GM19099 (cell line): ENCODE data around the gene MRGPRG.

Experiments
- POLR2A ChIP-seq: IDR thresholded peaks from 3 replicates; pipeline ENCODE4 v1.6.1; 2011; ENCODE audit warnings: low read depth; ENCODE audit not compliant: insufficient read length; ENCODE audit errors: extremely low read depth

Gene MRGPRG

DNA sequence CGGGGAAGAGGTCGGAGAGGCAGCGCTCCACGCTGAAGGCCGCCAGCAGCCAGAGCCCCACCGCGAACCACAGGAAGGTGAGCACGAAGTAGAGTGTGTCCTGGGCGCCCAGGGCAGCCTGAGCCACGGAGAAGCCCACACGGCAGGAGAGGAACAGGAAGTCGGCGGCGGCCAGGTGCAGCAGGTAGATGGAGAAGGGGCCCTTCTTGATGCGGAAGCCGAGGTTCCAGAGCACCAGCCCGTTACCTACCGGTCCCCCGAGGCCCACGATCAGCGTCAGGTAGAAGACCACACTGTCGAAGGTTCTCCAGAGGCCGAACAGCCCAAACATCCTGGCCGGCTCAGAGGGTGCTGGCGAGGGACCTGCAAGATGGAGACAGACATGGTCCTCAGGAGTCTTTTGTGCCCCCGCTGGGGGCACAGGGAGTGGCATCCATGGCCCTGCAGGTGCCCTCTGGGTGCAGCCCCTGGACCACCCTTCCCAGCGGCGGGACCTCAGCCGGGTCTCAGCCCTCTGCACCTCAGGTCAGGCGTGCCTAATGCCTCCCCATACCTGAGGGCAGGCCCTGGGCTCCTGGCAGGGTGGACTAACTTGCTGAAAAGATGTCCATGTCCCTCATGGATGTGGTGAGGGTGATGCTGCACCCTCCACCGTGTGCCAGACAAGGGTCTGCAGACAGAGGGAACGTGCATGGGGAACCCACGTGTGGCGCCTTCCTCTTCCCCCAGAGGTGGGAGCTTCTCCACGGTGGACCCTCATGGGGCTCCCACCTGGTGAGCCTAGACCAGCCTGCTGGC is at the start of gene MRGPRG:
Gene MRGPRG, minus strand, starts transcription at position 331 of the 798 bp plus-strand sequence. Its CDS starts 0 bp downstream, at position 331.
- no peak for TF ChIP-seq POLR2A

GRCh38 chr11:3245071-3245470 is 26.5 kb upstream of the MRGPRG start:
- TF ChIP-seq POLR2A, result no peak

DNA sequence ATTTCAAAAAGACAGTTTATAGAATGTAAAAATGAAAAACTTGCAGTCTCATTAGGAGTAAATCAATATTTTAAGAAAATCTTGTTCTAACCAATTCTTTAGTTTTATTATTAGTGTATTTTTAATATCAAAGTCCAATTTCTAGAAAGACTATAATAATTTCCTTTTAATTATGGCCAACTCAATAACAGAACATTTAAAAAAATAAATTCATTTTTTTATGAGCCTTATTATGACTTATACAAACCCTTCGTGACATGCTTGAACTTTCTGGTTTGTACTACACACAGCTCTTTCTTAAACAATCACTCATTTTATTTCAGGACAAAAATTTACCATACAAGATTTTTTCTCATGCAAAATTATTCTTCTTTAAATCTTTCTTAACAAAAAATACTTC is 25.3 kb upstream of the MRGPRG start:
- no peak for TF ChIP-seq POLR2A

DNA sequence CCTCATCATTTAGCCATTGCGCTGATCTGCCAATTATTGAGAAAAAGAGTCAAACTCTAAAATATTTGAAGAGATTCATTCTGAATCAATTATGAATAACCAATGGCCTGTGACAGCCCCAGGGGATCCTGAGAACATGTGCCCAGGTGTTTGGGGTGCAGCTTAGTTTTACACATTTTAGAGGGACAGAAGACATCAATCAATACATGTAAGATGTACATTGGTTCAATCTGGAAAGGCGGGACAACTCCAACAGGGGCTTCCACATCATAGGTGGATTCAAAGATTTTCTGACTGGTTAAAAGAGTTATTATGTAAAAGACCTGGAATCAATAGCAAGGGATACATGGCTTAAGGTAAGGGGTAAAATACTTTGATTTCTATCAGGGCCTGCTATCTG is 18.5 kb upstream of the MRGPRG start:
- no peak for TF ChIP-seq POLR2A

GRCh38 chr11:3234846-3235245 is 16.2 kb upstream of the MRGPRG start:
- no peak for TF ChIP-seq POLR2A

DNA sequence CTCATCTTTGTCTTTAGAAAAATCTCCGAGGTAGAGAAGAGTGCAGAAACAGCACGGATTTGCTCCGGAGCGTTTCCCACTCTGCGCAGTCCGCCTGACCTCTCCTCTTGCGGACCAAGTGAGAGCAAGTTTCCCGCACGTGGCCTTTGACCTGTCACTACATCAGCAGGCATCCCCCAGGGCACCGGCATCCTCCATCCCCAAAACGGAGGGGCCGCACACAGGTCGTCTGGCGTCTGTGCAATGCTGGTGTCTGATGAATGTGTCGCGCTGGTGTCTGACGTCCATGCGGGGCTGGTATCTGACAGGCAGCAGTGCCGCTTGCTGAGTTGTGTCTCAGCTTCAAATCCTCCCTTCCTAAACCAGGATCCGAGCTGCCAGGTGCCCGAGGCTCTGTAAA is 14.3 kb upstream of the MRGPRG start:
- TF ChIP-seq POLR2A, result no peak

DNA sequence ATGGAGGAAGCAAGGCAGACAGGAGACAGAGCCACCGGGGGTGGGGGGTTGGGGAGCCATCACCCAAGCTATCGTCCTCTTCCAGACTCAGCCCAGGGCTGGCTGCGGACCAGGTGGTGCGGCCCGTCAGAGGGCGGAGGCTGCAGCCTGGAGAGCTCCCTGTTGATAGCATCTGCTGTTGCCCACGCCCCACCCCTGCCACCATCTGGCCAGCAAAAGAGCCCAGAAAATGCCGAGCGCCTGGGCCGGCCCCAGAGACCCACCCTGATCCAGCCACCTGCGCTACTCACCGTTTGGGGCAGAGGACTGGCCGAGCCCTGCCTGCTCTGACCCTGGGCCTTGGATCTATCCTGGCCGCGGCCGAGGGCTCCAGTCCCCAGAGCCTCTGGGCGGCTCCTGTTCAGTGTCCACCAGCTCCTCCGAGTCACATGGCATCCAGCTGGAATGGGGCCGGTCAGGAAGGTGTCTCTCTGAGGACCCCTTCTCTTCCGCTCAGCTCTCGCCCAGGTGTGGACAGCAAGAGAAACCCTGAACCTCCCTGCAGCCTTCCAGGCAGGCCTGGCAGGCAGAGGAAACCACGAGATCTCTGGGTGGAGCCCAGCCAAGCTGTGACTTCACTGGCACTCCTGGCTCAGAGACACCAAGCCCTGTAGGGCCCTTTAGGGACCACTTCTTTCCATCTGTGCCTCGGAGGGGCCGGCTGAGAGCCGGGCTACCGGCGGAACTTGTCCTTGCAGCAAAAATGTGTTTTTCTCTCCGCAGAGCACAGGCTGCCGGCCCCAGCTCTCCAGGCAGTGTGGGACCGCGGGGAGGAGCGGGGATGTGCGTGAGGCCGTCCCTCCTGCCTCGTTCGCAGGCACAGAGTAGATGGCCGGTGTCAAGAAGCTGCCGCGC is 13.5 kb upstream of the MRGPRG start, which contains the start of gene MRGPRE:
Gene MRGPRE, minus strand, starts transcription at position 567 of the 894 bp plus-strand sequence. CDS start 3,618 bp downstream, outside the sequence.
- TF ChIP-seq POLR2A, result no peak

DNA sequence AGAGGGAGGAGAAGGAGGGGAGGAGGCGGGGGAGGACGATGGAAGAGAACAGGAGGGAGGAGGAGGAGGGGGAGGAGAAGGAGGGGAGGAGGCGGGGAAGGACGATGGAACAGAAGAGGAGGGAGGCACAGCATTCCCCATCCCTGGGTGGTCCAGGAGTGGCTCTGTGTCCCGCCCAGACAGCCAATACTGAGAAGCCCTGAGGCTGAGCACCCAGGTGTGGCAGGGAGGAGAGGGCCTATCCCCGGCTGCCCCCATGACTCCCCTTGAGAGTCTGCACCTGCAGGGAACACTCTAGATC is 12.9 kb upstream of the MRGPRG start:
- TF ChIP-seq POLR2A, result no peak

GRCh38 chr11:3230636-3231549 is 12.3 kb upstream of the MRGPRG start:
- no peak for TF ChIP-seq POLR2A

DNA sequence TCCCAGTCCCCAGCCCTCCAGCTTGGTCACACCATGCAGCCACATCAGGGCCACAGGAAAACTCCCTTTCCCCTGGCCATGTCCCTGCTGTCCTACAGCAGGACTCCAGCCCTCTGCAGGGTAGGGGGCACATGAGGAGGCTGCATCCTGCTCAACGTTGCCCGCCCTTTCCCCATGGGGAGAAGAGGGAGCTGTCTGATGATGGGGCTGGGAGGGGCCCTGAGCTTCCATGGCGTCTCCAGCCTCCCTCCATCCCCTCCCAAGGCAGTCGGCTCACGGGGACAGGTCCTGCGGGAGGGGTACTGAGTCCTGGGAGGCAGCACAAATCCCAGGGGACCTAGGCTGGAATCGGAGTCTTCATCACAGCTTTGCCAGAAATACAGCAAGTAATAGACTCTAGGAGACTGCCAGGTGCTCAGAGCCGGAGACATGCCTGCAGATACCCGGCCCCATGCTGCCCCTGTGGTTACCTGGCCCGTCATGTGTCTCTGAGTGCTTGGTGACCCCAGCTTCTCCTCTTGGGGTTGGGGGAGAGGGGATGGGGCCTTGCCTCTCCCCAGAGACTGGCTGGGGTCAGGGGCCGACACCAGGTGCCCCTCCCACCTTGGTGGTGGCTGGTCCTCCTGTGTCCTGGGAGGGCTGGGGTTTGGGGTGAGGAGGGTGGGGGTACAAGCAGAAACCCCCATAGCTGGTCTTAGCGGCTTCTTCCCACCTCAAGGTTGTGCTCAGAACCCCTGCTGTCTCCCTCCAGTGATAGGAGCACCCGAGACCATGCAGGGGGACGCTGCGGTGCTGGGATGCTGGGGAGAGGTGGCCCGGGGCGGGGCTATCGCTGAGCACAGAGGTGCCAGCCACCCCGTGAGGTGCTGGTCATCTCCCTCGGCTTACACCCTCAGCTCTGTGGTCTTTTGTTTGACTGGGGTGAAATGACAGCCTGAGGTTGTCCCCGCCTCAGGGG is 11.3 kb upstream of the MRGPRG start:
- no peak for TF ChIP-seq POLR2A

- TF ChIP-seq POLR2A, result no peak
Observed at GRCh38 chr11:3228445-3228829, 9.8 kb upstream of the MRGPRG start.

DNA sequence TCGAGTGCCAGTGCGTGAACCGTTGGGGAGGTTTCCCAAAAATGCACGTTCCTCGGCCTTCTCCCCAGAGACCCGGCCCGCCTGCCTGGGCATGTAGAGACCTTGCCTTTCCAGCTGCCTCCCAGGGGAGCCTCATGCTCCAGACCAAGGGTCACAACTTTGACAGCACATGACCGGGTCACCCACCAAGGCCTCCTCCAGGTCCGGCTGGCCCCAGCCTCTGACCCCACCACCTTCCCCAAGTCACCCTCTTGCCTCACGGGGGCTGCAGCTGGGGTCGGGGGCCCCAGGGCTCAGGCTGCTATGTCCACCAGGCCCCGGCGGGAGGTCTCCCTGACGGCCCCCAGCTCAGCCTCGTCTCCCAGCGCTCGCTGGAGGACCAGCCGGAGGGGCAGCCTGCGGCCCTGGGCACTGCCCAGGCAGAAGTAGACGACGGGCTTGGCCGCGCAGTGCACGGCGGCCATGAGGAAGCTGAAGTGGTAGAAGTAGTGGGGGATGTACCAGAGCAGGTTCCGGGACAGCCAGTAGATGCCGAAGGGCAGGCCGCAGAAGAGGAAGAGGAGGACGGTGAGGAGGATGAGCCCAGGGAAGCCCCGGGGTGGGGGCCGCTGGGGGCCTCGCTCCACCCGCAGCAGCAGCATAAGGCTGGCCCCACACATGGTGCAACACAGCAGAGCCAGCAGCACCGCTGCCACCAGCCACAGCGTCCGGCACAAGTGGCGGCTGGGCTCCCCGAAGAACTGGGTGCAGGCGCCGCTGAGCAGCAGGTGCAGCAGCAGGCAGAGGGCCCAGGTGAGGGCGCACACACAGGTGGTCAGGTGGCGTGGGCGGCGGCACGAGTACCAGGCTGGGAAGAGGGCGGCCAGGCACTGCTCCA is 9.2 kb upstream of the MRGPRG start:
- TF ChIP-seq POLR2A, result no peak
